DOHH2 (cell line): ENCODE data around the gene VAMP4.

Source experiments
- H3F3A ChIP-seq: fragments of 200-600 bp; sonication (generic), shearing (Covaris generic); 2 replicates; pipeline ENCODE4 v1.6.0; 2016; ENCODE audit warnings: antibody characterized with exemption, mild to moderate bottlenecking; ENCODE audit not compliant: control insufficient read depth, insufficient read depth
- H3K27ac ChIP-seq: fragments of 200-600 bp; sonication (generic); 2 replicates; pipeline ENCODE4 v1.5.1; 2014; ENCODE audit warnings: low read depth, mild to moderate bottlenecking, low read length, moderate library complexity
- H3K27me3 ChIP-seq: fragments of 200-600 bp; sonication (generic); 2 replicates; pipeline ENCODE4 v1.6.1; 2014; ENCODE audit warnings: mild to moderate bottlenecking, low read length, mixed read lengths; ENCODE audit not compliant: control insufficient read depth
- H3K36me3 ChIP-seq: fragments of 200-600 bp; sonication (generic); 2 replicates; pipeline ENCODE4 v1.6.1; 2014; ENCODE audit warnings: mild to moderate bottlenecking, low read length, moderate library complexity, mixed read lengths; ENCODE audit not compliant: control insufficient read depth
- H3K4me1 ChIP-seq: fragments of 200-600 bp; sonication (generic); 2 replicates; pipeline ENCODE4 v1.6.1; 2014; ENCODE audit warnings: mild to moderate bottlenecking, low read length, mixed read lengths; ENCODE audit not compliant: control insufficient read depth
- H3K4me2 ChIP-seq: fragments of 200-600 bp; sonication (generic); 2 replicates; pipeline ENCODE4 v1.6.0; 2014; ENCODE audit warnings: mild to moderate bottlenecking, low read length, moderate library complexity
- H3K4me3 ChIP-seq: fragments of 200-600 bp; sonication (generic); 2 replicates; pipeline ENCODE4 v1.5.1; 2014; ENCODE audit warnings: mild to moderate bottlenecking, low read length, mixed read lengths
- H3K79me2 ChIP-seq: fragments of 200-600 bp; sonication (generic); 2 replicates; pipeline ENCODE4 v1.6.1; 2014; ENCODE audit warnings: mild to moderate bottlenecking, low read length, mixed read lengths; ENCODE audit not compliant: control insufficient read depth
- H3K9me2 ChIP-seq: fragments of 200-600 bp; sonication (generic); replicated peaks from 2 replicates; pipeline ENCODE4 v1.6.1; 2014; ENCODE audit warnings: mild to moderate bottlenecking, low read length, mixed read lengths; ENCODE audit not compliant: control insufficient read depth
- H3K9me3 ChIP-seq: fragments of 200-600 bp; sonication (generic); 2 replicates; pipeline ENCODE4 v1.6.1; 2014; ENCODE audit warnings: antibody characterized with exemption, low read length, mixed read lengths; ENCODE audit not compliant: control insufficient read depth, insufficient read depth
- H4K20me1 ChIP-seq: fragments of 200-600 bp; sonication (generic); 2 replicates; pipeline ENCODE4 v1.6.0; 2014; ENCODE audit warnings: low read depth, mild to moderate bottlenecking, antibody characterized with exemption, low read length, moderate library complexity; ENCODE audit not compliant: control insufficient read depth, insufficient read depth
- CTCF ChIP-seq: fragments of 200-600 bp; sonication (generic); IDR thresholded peaks from one replicate; pipeline ENCODE4 v1.5.1; 2014; ENCODE audit warnings: antibody characterized with exemption, mild to moderate bottlenecking, low read depth, low read length; ENCODE audit not compliant: poor library complexity, severe bottlenecking
- EZH2phosphoT487 ChIP-seq: fragments of 200-600 bp; sonication (generic); IDR thresholded peaks from 2 replicates; pipeline ENCODE4 v1.6.1; 2017; ENCODE audit warnings: borderline replicate concordance, mild to moderate bottlenecking, antibody characterized with exemption, low read length, moderate library complexity, mixed read lengths

The VAMP4 gene

DNA sequence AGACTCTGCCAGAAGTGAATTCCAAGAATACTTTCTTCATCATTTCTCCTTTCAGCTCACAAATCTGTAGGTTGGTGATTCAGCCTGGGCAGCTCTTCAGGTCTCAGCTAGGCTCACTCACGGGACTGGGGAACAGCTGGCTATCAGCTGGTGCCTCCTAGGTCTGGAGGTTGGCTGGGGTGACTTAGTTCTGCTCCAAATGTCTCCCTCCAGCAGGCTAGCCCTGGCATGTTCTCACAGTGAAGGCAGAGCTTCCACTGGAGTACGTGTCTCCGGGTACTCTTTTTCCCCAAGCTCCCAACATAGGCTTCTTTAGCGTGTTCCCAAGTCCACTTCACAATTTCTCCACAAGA is 12.5 kb upstream of the VAMP4 start:
- Histone ChIP-seq H3K4me3 (no peak overlapping the region), H3K4me1 (no peaks in the 10 kb centered on the region), H3F3A (no peaks in the 10 kb centered on the region), H3K4me2 (no peak overlapping the region), H3K79me2 (no peaks in the 10 kb centered on the region), H4K20me1 (no peaks in the 10 kb centered on the region), H3K36me3 (no peaks in the 10 kb centered on the region), H3K27ac (no peak overlapping the region), H3K9me3 (no peaks in the 10 kb centered on the region), H3K9me2 (no peaks in the 10 kb centered on the region), H3K27me3 (peaks cover 10% of the 10 kb centered on the region; the same call in 1 of the 2 replicates)
- TF ChIP-seq EZH2phosphoT487 (no peak), CTCF (no peak)

DNA sequence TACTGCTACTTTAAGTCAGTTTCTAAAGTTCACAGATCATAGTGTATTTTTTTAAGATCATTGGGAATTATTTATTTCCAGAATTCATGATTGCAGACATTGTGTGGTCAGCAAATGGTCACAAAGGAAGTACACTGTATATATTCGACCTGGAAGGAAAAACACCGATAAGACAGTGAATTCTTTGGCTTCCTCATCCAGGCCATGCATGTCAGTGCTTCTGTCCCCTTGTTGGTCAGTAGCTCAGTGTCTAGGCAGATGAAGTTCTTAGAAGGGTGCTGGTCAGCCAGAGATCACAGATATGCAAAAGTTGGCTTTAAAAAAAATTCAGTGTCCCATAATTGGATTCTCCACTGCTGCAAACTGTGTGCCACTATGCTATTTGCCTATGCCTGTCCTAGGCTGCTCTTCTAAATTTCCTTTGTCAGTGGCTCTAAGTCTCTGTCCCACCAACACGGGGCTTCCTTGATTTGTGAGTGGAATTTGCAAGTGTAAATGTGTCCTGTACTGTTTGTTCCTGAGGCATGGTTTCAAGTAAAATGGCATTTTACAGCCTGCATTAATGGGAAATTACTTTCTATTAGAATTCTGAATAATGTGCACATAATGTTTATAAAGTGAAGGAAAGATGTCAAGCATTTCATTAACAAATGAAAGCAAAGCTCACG is 12.0 kb upstream of the VAMP4 start:
- Histone ChIP-seq H4K20me1 (no peaks in the 10 kb centered on the region), H3K27ac (no peak overlapping the region), H3K4me3 (no peak overlapping the region), H3K36me3 (no peaks in the 10 kb centered on the region), H3K4me1 (no peaks in the 10 kb centered on the region), H3F3A (no peaks in the 10 kb centered on the region), H3K9me2 (no peaks in the 10 kb centered on the region), H3K27me3 (peaks cover 10% of the 10 kb centered on the region; the same call in 1 of the 2 replicates), H3K9me3 (no peaks in the 10 kb centered on the region), H3K4me2 (no peak overlapping the region), H3K79me2 (no peaks in the 10 kb centered on the region)
- no peak for TF ChIP-seq CTCF
- no peak for TF ChIP-seq EZH2phosphoT487

DNA sequence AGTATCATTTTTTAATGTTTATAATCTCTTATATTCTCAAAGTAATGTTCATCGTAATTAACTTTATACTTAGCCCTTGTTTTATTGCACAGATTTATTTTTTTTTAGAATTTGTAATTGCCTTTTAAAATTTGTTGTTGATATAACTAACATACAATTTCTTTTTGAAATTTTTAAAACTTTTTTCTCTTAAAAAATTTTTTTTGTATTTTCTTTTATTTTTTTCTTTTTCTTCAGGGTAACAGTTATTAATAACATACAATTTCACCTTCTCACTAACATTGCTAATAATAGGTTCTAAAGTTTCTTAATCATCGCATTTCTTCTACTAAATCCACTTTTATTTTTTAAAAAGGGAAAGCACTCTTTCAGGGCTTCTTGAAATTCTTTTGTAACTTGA is 11.3 kb upstream of the VAMP4 start:
- H3K4me2 ChIP-seq = no peak overlapping the region
- H3F3A ChIP-seq = no peaks in the 10 kb centered on the region
- no peaks in the 10 kb centered on the region for H3K9me3 ChIP-seq
- H3K79me2 ChIP-seq = no peaks in the 10 kb centered on the region
- TF ChIP-seq CTCF (no peak), EZH2phosphoT487 (no peak)
- no peaks in the 10 kb centered on the region for H4K20me1 ChIP-seq
- no peaks in the 10 kb centered on the region for H3K36me3 ChIP-seq
- H3K4me1 ChIP-seq = no peaks in the 10 kb centered on the region
- H3K4me3 ChIP-seq = no peak overlapping the region
- H3K27ac ChIP-seq = no peak overlapping the region
- peaks cover 7% of the 10 kb centered on the region; the same call in 1 of the 2 replicates for H3K27me3 ChIP-seq
- H3K9me2 ChIP-seq = no peaks in the 10 kb centered on the region
